GM12878 (cell line): ENCODE results near the gene RAI14.

ENCODE experiments used
- CEBPZ ChIP-seq: fragments of 150-350 bp; IDR thresholded peaks from 2 replicates; pipeline ENCODE4 v1.6.1; 2016; ENCODE audit warnings: low read depth, low read length
- CREB1 ChIP-seq: IDR thresholded peaks from 2 replicates; pipeline ENCODE4 v1.6.1; 2012; ENCODE audit warnings: low read depth, mild to moderate bottlenecking, inconsistent platforms
- CTCF ChIP-seq, 3 experiments: IDR thresholded peaks in 2 of 3; conservative IDR thresholded peaks in 1 of 3; 2 replicates each; pipeline ENCODE4 v1.5.1; 2011; ENCODE audit warnings: low read depth in 3 of 3, low read length in 3 of 3, mild to moderate bottlenecking in 3 of 3, control low read depth in 2 of 3, moderate library complexity in 2 of 3, inconsistent platforms in 1 of 3, mixed read lengths in 1 of 3; ENCODE audit not compliant: control insufficient read depth in 2 of 3, insufficient read depth in 1 of 3; ENCODE audit errors: extremely low read depth in 1 of 3
- EGR1 ChIP-seq, 2 experiments: IDR thresholded peaks; 1 replicate in 1 of 2; 2 replicates in 1 of 2; pipeline ENCODE4 v1.6.1; 2011 to 2012; ENCODE audit warnings: low read depth in 2 of 2, low read length in 2 of 2, borderline replicate concordance in 1 of 2, mild to moderate bottlenecking in 1 of 2, moderate library complexity in 1 of 2
- JUNB ChIP-seq: IDR thresholded peaks from 2 replicates; pipeline ENCODE4 v1.6.1; 2016; ENCODE audit warnings: antibody characterized with exemption, mild to moderate bottlenecking
- MAX ChIP-seq: IDR thresholded peaks from 2 replicates; pipeline ENCODE4 v1.6.1; 2012; ENCODE audit warnings: low read depth, low read length, improper control_type of control experiment
- POLR2A ChIP-seq: IDR thresholded peaks from 2 replicates; pipeline ENCODE4 v1.6.1; 2011; ENCODE audit warnings: low read depth, mild to moderate bottlenecking, low read length
- POLR2AphosphoS2 ChIP-seq: IDR thresholded peaks from 2 replicates; pipeline ENCODE4 v1.6.1; 2011; ENCODE audit warnings: low read depth, mild to moderate bottlenecking, low read length, improper control_type of control experiment, moderate library complexity
- POLR2AphosphoS5 ChIP-seq: IDR thresholded peaks from 2 replicates; pipeline ENCODE4 v1.6.1; 2011; ENCODE audit warnings: mild to moderate bottlenecking, low read length, inconsistent platforms
- PRDM15 ChIP-seq: fragments of 450-650 bp; formaldehyde crosslinking; IDR thresholded peaks from 2 replicates; pipeline ENCODE4 v1.4.0; 2020; ENCODE audit warnings: mild to moderate bottlenecking, moderate library complexity
- SIN3A ChIP-seq: IDR thresholded peaks from 2 replicates; pipeline ENCODE4 v1.6.1; 2012; ENCODE audit warnings: low read depth, low read length, improper control_type of control experiment
- SREBF2 ChIP-seq: IDR thresholded peaks from 2 replicates; pipeline ENCODE4 v1.6.1; 2012; ENCODE audit warnings: mild to moderate bottlenecking, low read length
- TAF1 ChIP-seq: IDR thresholded peaks from 2 replicates; pipeline ENCODE4 v1.6.1; 2011; ENCODE audit warnings: mild to moderate bottlenecking, low read depth, low read length, borderline replicate concordance

- TF ChIP-seq SREBF2 (no peak), CTCF (IDR thresholded peaks at IDR 0.05 in 2 of 3, conservative IDR thresholded peaks at IDR 0.05 in 1 of 3; ENCODE audit: control insufficient read depth in 2 of 3, extremely low read depth in 1 of 3, insufficient read depth in 1 of 3, low read depth in 3 of 3, low read length in 3 of 3) (no peak), JUNB (no peak), MAX (no peak), POLR2AphosphoS2 (no peak), POLR2AphosphoS5 (no peak), SIN3A (no peak), CEBPZ (no peak), CREB1 (no peak), TAF1 (no peak), POLR2A (no peak), EGR1 (IDR thresholded peaks at IDR 0.05; ENCODE audit: borderline replicate concordance in 1 of 2, low read depth in 2 of 2, low read length in 2 of 2) (no peak), PRDM15 (CRISPR knock-in tag) (no peak)
Observed at GRCh38 chr5:34699155-34700077, 43.3 kb downstream of the RAI14 start.
